Mesendoderm (in vitro differentiated cells): ENCODE data around the gene ATF6.

Experiments
- DNase-seq: peaks from one replicate; pipeline ENCODE4 v3.0.0; 2013
- H2AK5ac ChIP-seq: 2 replicates; pipeline ENCODE4 v1.6.1; 2013; ENCODE audit warnings: low read length, inconsistent platforms
- H2BK120ac ChIP-seq: 2 replicates; pipeline ENCODE4 v1.6.1; 2013; ENCODE audit warnings: low read depth, mild to moderate bottlenecking, low read length, moderate library complexity, mixed read lengths
- H2BK15ac ChIP-seq: replicated peaks from 2 replicates; pipeline ENCODE4 v1.6.1; 2013; ENCODE audit warnings: low read depth, mild to moderate bottlenecking, moderate library complexity
- H2BK5ac ChIP-seq: 2 replicates; pipeline ENCODE4 v1.6.1; 2013; ENCODE audit warnings: low read length, inconsistent platforms
- H3K18ac ChIP-seq: 2 replicates; pipeline ENCODE4 v1.6.1; 2013; ENCODE audit warnings: mild to moderate bottlenecking, low read length, mixed read lengths
- H3K23ac ChIP-seq: one replicate; pipeline ENCODE4 v1.6.1; 2013; ENCODE audit warnings: low read length
- H3K27ac ChIP-seq: 2 replicates; pipeline ENCODE4 v1.5.1; 2013; ENCODE audit warnings: low read depth, mild to moderate bottlenecking, inconsistent platforms, low read length, moderate library complexity
- H3K27me3 ChIP-seq: 2 replicates; pipeline ENCODE4 v1.6.1; 2013; ENCODE audit warnings: low read length, control low read depth, mild to moderate bottlenecking, inconsistent platforms; ENCODE audit not compliant: insufficient read depth, poor library complexity
- H3K36me3 ChIP-seq: 2 replicates; pipeline ENCODE4 v1.6.1; 2013; ENCODE audit warnings: low read length, inconsistent platforms; ENCODE audit not compliant: control insufficient read depth, insufficient read depth
- H3K4ac ChIP-seq: one replicate; pipeline ENCODE4 v1.6.1; 2013; ENCODE audit warnings: low read depth, mild to moderate bottlenecking, low read length, moderate library complexity
- H3K4me1 ChIP-seq: 2 replicates; pipeline ENCODE4 v1.6.1; 2013; ENCODE audit warnings: low read depth, low read length, inconsistent platforms; ENCODE audit not compliant: control insufficient read depth
- H3K4me2 ChIP-seq: 2 replicates; pipeline ENCODE4 v1.6.1; 2013; ENCODE audit warnings: low read length
- H3K4me3 ChIP-seq: 2 replicates; pipeline ENCODE4 v1.5.1; 2013; ENCODE audit warnings: mild to moderate bottlenecking, low read length
- H3K56ac ChIP-seq: one replicate; pipeline ENCODE4 v1.6.1; 2013; ENCODE audit warnings: low read length
- H3K79me1 ChIP-seq: 2 replicates; pipeline ENCODE4 v1.6.1; 2013; ENCODE audit warnings: low read length, inconsistent platforms
- H3K79me2 ChIP-seq: 2 replicates; pipeline ENCODE4 v1.6.1; 2013; ENCODE audit warnings: mild to moderate bottlenecking, low read length; ENCODE audit not compliant: control insufficient read depth, insufficient read depth
- H3K9ac ChIP-seq: 2 replicates; pipeline ENCODE4 v1.6.1; 2013; ENCODE audit warnings: low read length, inconsistent platforms
- H4K5ac ChIP-seq: one replicate; pipeline ENCODE4 v1.6.1; 2013; ENCODE audit warnings: low read length
- H4K8ac ChIP-seq: one replicate; pipeline ENCODE4 v1.6.1; 2013; ENCODE audit warnings: low read depth, mild to moderate bottlenecking, control low read depth, low read length, moderate library complexity
- WGBS: extraction: QIAGEN DNeasy Blood & Tissue Kit; methylation state at CpG from one replicate; pipeline ENCODE4 v1.1.7; 2013; ENCODE audit warnings: low lambda C conversion rate, missing lambda C conversion rate; ENCODE audit not compliant: insufficient coverage; ENCODE audit errors: extremely low coverage; 5-methylcytosine and 5-hydroxymethylcytosine counted together

The ATF6 gene

DNA sequence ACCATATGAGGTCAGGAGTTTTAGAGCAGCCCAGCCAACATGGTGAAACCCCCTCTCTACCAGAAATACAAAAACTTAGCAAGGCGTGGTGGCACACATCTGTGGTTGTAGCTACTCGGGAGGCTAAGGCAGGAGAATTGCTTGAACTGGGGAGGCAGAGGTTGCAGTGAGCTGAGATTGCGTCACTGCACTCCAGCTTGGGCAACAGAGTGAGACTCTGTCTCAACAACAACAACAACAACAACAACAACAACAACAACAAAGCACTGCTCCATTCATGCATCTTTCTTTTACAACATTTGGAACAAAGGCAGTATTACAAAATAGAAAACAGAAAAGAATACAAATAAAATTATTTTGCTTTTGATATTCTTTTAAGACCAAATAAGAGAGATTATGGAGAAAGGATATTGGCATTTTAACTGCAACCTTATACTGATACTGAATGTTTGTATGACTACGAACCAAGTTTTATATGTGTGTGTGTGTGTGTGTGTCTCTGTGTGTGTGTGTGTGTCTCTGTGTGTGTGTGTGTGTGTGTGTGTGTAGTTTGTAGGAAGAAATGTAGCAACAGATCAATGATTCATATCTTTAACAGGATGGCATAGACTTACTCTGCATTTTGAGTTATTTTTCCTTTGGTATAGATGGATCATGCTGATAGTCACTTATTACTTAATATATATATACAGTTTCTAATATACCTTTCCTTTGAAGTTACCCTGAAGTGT is 24.6 kb downstream of the ATF6 start:
- Histone ChIP-seq H4K5ac (no peak overlapping the region), H3K36me3 (no peaks in the 10 kb centered on the region), H2BK15ac (no peak overlapping the region), H3K18ac (no peak overlapping the region), H2BK5ac (no peak overlapping the region), H2AK5ac (no peak overlapping the region), H3K27ac (no peak overlapping the region), H3K79me2 (no peaks in the 10 kb centered on the region), H3K4me1 (no peaks in the 10 kb centered on the region), H2BK120ac (no peak overlapping the region), H3K4me2 (no peak overlapping the region), H4K8ac (no peak overlapping the region), H3K4me3 (no peak overlapping the region), H3K9ac (no peak overlapping the region), H3K4ac (no peak overlapping the region), H3K79me1 (no peaks in the 10 kb centered on the region), H3K27me3 (no peaks in the 10 kb centered on the region), H3K23ac (no peak overlapping the region), H3K56ac (no peak overlapping the region)
- no CpG with 5 or more reads among the region's 4 CpGs for WGBS
- DNase-seq, result no peak

DNA sequence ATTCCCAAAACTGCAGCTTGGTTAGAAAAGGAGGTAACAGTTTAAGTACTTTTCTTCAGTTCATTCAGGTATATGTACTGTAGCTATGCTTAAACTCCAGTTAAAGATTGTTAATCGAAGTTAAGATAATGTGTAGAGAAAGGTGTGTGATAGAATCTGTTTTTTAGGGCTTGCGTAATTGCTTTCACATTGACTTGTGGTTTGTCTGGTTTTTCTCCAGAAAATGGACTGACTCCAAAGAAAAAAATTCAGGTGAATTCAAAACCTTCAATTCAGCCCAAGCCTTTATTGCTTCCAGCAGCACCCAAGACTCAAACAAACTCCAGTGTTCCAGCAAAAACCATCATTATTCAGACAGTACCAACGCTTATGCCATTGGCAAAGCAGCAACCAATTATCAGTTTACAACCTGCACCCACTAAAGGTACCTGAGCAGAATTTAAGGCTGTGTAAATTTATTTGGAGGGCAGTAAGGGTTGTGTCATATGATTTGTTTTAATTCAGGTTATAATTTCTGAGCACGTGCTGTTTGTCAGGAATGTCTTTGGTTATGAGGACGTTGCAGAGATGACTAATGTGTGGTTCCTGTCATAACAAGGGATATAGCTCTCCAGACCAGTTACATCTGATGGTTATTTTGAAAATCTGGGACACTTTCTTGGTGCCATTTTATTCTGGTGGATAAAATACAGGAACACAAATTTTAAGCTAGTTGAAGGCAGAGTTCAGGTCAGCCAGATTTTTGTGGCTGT is 26.0 kb downstream of the ATF6 start:
- no peak overlapping the region for H4K8ac ChIP-seq
- no peak overlapping the region for H4K5ac ChIP-seq
- H3K4me1 ChIP-seq, result no peaks in the 10 kb centered on the region
- no peak overlapping the region for H2BK120ac ChIP-seq
- no peak overlapping the region for H3K9ac ChIP-seq
- 100% methylated on average over 2 of the region's 5 CpGs for WGBS
- no peaks in the 10 kb centered on the region for H3K79me1 ChIP-seq
- no peak overlapping the region for H2BK15ac ChIP-seq
- no peak overlapping the region for H3K4me3 ChIP-seq
- H3K36me3 ChIP-seq, result no peaks in the 10 kb centered on the region
- no peaks in the 10 kb centered on the region for H3K79me2 ChIP-seq
- no peak for DNase-seq
- H3K4ac ChIP-seq, result no peak overlapping the region
- no peak overlapping the region for H3K56ac ChIP-seq
- no peaks in the 10 kb centered on the region for H3K27me3 ChIP-seq
- no peak overlapping the region for H3K4me2 ChIP-seq
- no peak overlapping the region for H2AK5ac ChIP-seq
- no peak overlapping the region for H3K27ac ChIP-seq
- H2BK5ac ChIP-seq, result no peak overlapping the region
- H3K23ac ChIP-seq, result no peak overlapping the region
- H3K18ac ChIP-seq, result no peak overlapping the region

DNA sequence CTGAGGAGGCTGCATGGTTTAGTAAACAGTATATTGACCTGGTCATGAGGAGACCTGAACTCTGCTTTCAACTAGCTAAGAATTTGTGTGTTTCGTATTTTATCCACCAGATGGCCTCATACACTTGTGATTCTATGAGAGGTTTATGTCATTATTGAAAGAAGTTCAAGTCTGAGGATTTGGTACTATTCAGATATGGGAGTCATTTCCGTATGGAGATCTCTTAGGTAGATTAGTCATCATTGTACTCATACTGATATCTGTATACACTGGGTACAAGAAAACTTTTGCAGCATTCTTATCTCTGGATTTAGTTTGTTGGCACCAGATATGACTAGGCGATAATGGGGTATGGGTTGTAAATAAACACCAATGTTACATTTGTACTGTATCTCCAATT is 26.6 kb downstream of the ATF6 start:
- Histone ChIP-seq H3K79me1 (no peaks in the 10 kb centered on the region), H3K4me1 (no peaks in the 10 kb centered on the region), H2AK5ac (no peak overlapping the region), H3K27me3 (no peaks in the 10 kb centered on the region), H3K27ac (no peak overlapping the region), H3K9ac (no peak overlapping the region), H2BK120ac (no peak overlapping the region), H3K79me2 (no peaks in the 10 kb centered on the region), H3K56ac (no peak overlapping the region), H2BK15ac (no peak overlapping the region), H3K23ac (no peak overlapping the region), H4K5ac (no peak overlapping the region), H3K4me3 (no peak overlapping the region), H3K18ac (no peak overlapping the region), H3K4ac (no peak overlapping the region), H3K36me3 (no peaks in the 10 kb centered on the region), H4K8ac (no peak overlapping the region), H3K4me2 (no peak overlapping the region), H2BK5ac (no peak overlapping the region)
- peak; percentile 68 for DNase-seq
- WGBS, result no CpG with 5 or more reads among the region's 3 CpGs

DNA sequence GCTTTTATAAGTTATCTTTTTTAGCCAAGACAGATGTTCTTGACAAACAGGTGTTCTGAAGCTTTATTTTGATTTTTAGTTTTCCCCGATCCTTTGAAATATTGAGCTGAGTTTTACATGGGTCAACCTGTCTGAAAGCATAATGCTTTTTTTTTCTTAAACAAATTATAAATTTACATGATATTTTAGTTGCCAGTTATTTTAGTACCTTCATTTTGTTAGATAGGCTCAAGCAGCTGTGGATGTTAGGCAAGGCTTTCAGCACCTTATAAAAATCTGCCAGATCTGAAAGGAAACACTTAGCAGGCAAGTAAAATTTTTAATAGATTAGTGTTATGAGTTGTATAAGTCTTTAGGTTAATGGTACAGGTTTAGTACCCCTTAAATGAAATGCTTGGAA is 33.7 kb downstream of the ATF6 start:
- no peak overlapping the region for H4K8ac ChIP-seq
- no peak overlapping the region for H3K27ac ChIP-seq
- H2BK120ac ChIP-seq, result no peak overlapping the region
- no CpG with 5 or more reads among the region's 1 CpG for WGBS
- no peak overlapping the region for H4K5ac ChIP-seq
- H3K4ac ChIP-seq, result no peak overlapping the region
- H3K23ac ChIP-seq, result no peak overlapping the region
- H3K18ac ChIP-seq, result no peak overlapping the region
- no peak overlapping the region for H3K9ac ChIP-seq
- no peaks in the 10 kb centered on the region for H3K79me2 ChIP-seq
- no peak for DNase-seq
- no peaks in the 10 kb centered on the region for H3K27me3 ChIP-seq
- H3K56ac ChIP-seq, result no peak overlapping the region
- no peak overlapping the region for H2AK5ac ChIP-seq
- no peak overlapping the region for H2BK5ac ChIP-seq
- H3K36me3 ChIP-seq, result no peaks in the 10 kb centered on the region
- no peak overlapping the region for H2BK15ac ChIP-seq
- no peak overlapping the region for H3K4me3 ChIP-seq
- H3K79me1 ChIP-seq, result no peaks in the 10 kb centered on the region
- H3K4me2 ChIP-seq, result no peak overlapping the region
- H3K4me1 ChIP-seq, result no peaks in the 10 kb centered on the region

DNA sequence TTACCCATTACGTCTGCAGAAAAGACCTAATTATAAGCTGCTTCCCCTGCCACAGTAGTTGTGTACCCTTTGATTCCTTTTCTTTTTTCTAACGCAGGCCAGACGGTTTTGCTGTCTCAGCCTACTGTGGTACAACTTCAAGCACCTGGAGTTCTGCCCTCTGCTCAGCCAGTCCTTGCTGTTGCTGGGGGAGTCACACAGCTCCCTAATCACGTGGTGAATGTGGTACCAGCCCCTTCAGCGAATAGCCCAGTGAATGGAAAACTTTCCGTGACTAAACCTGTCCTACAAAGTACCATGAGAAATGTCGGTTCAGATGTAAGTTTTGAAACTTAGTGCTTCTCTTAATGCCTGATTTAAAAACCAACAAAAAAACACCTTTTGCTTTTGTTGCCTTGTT is 35.8 kb downstream of the ATF6 start:
- Histone ChIP-seq H3K36me3 (no peaks in the 10 kb centered on the region), H2BK15ac (no peak overlapping the region), H4K8ac (no peak overlapping the region), H2BK5ac (no peak overlapping the region), H3K79me2 (no peaks in the 10 kb centered on the region), H3K4me2 (no peak overlapping the region), H3K79me1 (no peaks in the 10 kb centered on the region), H3K56ac (no peak overlapping the region), H2AK5ac (no peak overlapping the region), H3K9ac (no peak overlapping the region), H2BK120ac (no peak overlapping the region), H3K18ac (no peak overlapping the region), H4K5ac (no peak overlapping the region), H3K27me3 (no peaks in the 10 kb centered on the region), H3K27ac (no peak overlapping the region), H3K4ac (no peak overlapping the region), H3K4me1 (no peaks in the 10 kb centered on the region), H3K23ac (no peak overlapping the region), H3K4me3 (no peak overlapping the region)
- no CpG with 5 or more reads among the region's 7 CpGs for WGBS
- DNase-seq, result peak; percentile 22
